Activated CD8-positive, alpha-beta memory T cell treated with anti-CD3 and anti-CD28 coated beads for 48 hours (primary cell): ENCODE data around the gene PRMT6.
A peak's percentile ranks its signal among the peaks of the same experiment; 100 is the strongest.
"Not testable (repeated sequence)": the region's sequence is repeated elsewhere in the genome, so short reads cannot be mapped to it uniquely, and the experiment has no call there.

Experiments used
- DNase-seq, 3 experiments: peaks; one replicate each; pipeline ENCODE4 v3.0.0-alpha.2; 2020; ENCODE audit warnings: low read depth in 2 of 3, low spot score in 2 of 3

The PRMT6 gene

DNA sequence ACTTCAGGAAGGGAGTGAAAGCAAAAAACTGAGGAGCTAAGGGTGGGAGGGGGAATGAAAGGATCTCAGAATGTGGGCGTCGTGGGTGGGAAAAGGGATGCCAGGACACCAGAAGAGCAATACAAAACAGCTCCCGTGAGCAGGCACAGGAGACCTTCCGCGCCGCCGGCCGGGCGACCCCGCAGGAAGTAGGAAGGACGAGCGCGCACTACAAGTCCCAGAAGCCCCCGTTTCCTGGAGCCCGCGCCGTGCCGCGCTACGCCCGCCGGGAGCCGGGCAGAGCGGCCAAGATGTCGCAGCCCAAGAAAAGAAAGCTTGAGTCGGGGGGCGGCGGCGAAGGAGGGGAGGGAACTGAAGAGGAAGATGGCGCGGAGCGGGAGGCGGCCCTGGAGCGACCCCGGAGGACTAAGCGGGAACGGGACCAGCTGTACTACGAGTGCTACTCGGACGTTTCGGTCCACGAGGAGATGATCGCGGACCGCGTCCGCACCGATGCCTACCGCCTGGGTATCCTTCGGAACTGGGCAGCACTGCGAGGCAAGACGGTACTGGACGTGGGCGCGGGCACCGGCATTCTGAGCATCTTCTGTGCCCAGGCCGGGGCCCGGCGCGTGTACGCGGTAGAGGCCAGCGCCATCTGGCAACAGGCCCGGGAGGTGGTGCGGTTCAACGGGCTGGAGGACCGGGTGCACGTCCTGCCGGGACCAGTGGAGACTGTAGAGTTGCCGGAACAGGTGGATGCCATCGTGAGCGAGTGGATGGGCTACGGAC, at the start of gene PRMT6:
Gene PRMT6, plus strand, starts transcription at position 249 of the 771 bp plus-strand sequence. Its CDS starts 42 bp downstream, at position 291.
- peak; percentile 54 to 67 (median 66) for DNase-seq

- no peak for DNase-seq
Measured at GRCh38 chr1:107009281-107009680, 47.2 kb upstream of the PRMT6 start.

GRCh38 chr1:107010582-107010981, 45.9 kb upstream of the PRMT6 start:
- no peak for DNase-seq

- DNase-seq: no peak
Measured at GRCh38 chr1:107016376-107016978, 40.0 kb upstream of the PRMT6 start.

- no peak for DNase-seq
Measured at GRCh38 chr1:107018445-107018844, 38.0 kb upstream of the PRMT6 start.

DNA sequence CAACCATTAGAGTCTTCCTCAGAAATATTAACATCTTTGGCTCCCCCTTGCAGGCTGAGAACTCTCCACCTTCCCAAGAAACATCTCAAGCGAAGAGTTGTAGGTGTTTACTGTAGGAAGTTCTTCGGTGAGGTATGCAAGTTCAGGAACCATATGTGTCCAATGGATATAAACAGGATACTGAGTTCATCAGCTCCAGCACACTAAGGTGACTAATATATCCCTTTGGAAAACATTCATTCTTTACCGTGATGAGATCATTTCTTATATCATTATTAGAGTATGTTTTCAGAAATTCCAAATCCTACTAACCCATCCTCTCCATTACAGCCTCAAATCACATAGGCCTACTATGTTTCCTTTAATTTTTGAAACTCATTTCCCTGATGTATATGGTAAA, 37.3 kb upstream of the PRMT6 start:
- DNase-seq: no peak

DNA sequence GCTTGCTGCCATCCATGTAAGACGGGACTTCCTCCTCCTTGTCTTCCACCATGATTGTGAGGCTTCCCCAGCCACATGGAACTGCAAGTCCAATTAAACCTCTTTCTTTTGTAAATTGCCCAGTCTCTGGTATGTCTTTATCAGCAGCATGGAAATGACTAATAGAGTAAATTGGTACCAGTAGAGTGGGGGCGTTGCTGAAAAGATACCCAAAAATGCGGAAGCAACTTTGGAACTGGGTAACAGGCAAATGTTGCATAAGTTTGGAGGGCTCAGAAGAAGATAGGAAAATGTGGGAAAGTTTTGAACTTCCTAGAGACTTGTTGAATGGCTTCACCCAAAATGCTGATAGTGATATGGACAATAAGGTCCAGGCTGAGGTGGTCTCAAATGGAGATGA, 17.6 kb upstream of the PRMT6 start:
- not testable (repeated sequence) for DNase-seq

- not testable (repeated sequence) for DNase-seq
Measured at GRCh38 chr1:107044310-107045220, 11.9 kb upstream of the PRMT6 start.

- no peak for DNase-seq
Measured at GRCh38 chr1:107047602-107048001, 8.9 kb upstream of the PRMT6 start.

DNA sequence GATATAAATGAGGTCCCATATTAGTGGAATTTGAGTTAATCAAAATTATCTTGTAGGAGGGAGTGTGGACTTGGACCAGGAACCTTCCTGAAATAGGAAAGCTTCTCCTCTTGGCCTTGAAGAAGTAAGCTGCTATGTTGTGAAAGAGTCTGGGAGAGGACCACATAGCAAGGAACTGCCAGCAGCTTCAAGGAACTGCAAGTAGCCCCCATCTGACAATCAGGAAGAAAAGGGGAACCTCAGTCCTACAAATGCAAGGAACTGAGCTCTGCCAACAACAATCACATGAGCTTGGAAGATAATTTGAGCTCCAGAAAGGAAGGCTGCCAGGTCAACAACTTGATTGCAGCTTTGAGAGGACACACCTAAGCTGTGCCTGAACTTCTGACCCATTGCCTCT, 8.2 kb upstream of the PRMT6 start:
- DNase-seq: no peak

DNA sequence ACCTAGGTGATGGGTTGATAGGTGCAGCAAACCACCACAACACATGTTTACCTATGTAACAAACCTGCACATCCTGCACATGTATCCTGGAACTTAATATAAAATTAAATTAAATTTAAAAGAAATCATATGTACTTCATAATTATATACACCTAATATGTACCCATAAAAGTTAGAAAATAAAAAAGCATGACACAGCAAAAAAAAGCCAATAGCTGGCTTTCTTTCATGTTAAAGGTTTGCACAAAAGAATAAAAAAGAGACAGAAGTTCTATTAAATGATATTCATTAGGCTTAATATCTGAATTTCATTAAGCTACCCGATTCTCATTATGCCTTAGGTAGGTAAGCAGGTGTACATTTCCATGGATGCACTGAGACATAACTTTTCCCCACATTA, 5.2 kb upstream of the PRMT6 start:
- no peak for DNase-seq

DNA sequence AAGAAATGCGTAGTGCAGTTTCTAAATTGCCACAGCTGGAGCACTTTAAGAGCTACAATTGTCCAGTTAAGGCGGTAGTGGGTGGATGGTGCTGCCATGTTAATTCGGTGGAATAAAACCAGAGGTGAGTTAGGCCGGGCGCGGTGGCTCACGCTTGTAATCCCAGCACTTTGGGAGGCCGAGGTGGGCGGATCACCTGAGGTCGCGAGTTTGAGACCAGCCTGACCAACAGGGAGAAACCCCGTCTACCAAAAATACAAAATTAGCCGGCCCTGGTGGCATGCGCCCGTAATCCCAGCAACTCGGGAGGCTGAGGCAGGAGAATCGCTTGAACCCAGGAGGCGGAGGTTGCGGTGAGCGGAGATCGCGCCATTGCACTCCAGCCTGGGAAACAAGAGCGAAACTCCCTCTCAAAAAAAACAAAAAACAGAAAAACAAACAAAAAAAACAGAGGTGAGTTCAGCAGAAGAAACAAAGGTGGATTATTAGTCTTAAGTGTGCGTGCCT, 502 bp upstream of the PRMT6 start:
- not testable (repeated sequence) for DNase-seq

DNA sequence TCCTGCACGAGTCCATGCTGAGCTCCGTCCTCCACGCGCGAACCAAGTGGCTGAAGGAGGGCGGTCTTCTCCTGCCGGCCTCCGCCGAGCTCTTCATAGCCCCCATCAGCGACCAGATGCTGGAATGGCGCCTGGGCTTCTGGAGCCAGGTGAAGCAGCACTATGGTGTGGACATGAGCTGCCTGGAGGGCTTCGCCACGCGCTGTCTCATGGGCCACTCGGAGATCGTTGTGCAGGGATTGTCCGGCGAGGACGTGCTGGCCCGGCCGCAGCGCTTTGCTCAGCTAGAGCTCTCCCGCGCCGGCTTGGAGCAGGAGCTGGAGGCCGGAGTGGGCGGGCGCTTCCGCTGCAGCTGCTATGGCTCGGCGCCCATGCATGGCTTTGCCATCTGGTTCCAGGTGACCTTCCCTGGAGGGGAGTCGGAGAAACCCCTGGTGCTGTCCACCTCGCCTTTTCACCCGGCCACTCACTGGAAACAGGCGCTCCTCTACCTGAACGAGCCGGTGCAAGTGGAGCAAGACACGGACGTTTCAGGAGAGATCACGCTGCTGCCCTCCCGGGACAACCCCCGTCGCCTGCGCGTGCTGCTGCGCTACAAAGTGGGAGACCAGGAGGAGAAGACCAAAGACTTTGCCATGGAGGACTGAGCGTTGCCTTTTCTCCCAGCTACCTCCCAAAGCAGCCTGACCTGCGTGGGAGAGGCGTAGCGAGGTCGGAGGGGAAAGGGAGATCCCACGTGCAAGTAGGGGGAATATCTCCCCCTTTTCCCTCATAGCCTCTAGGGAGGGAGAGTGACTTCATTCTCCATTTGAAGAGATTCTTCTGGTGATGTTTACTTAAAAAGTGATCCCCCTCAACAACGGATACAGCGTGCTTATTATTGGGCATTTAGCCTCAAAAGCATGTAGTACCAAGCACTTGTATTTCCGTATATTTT, 991 bp downstream of the PRMT6 start:
- peak; percentile 10 to 40 (median 25) for DNase-seq

DNA sequence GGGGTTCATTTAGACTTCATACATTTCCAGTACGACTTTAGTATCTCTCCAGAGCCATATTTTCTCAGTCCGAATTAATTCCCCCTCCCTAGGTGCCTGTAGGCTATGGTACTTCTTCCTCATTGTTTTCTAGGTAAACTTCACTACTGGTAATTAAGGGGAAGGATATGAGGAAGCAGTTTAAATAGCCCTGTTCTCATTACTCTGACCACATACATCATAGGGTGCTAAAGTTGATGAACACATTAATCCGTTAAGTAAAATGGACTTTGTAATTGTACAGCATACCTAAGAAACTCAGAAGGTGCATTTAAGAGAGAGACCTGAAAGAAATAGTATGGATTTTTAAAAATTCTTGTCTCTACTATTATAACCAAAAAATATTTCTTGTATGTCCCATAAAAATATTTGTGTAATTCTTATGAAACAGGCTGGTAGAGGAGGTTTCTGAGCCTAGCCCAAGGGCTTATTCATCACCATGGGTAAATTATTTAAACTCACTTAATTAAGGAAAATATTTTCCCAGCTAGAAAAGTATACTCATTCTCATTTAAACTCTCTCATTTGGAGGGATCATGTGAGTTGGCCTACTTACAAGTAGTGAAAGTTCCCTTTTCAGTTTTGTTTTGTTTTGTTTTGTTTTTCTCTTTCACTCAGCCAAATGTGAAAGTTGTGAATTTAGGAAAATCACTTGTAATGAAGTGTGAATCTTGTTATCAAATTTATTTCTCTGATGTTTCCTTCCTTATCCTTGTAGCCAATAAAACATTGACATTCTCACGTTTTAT, 2.0 kb downstream of the PRMT6 start:
- no peak for DNase-seq

DNA sequence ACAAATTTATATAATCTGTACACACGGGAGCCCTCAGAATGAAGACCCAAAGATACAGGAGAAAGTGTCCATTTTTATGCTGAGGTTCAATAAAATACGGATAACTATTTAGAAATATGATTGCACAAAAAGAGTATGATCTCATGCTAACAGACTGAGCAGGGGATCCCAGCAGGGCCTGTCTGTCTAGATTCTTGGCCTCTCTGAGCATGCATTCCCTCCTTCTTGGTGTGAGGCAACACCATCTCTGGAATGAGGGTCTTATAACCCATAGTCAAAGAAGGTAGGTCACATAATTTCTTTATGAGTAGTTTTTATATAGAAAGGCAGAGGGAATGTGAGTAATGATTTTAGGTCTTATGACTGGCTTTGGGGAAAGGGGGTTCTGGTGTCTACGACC, 5.4 kb downstream of the PRMT6 start:
- DNase-seq: no peak

- DNase-seq: no peak
Measured at GRCh38 chr1:107073493-107073892, 17.0 kb downstream of the PRMT6 start.

DNA sequence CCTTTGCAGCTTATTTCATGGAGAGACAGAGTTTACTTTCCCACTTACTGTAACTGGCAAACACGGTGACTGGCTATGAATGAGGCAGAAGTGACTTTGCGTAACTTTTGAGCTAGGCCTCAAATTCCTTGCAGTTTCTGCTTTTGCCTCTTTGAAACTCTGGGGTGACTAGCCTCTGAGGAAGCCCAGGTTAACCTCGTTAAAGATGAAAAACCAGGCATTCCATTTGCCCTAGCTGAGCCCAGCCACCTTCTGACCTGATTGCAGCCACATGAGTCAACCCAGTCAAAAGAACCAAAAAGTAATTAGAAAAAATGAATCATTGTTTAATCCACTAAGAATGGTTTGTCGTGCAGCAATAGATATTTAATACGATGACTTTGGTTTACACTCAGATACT, 20.4 kb downstream of the PRMT6 start:
- DNase-seq: no peak

DNA sequence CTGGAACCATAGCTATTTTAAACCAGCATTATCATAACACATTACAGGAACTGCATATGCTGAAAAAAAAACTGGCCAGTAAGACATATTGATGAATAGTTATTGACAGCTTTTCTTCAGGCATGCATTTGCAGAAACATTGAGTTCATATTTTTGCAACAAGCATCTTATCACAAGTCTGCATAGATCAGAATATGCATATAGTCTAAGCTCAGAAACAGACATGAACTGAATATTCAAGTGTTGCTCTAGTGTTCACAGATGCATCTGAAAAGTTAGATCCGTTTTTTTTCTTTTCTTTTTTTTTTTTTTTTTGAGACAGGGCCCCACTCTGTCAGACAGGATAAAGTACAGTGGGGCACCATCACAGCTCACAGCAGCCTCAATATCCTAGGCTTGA, 22.8 kb downstream of the PRMT6 start:
- DNase-seq: no peak

DNA sequence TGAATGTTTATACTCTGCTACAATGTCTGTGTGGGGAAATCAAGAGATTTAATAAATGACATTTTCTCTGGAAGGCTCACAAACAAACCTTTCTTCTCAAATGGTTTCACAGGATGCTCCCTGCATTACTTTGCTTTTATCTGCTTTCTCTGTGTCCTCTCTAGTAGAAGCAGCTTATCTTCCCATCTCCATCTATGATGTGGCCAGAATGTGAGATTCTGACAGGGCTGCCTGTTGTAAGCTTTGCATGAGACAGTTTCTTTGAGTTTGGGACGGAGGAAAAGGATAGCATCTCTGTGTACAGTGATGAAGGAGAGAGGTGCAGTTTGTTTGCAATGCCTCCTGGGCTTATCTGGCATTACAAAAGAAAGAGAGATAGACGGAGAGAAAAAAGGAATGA, 24.6 kb downstream of the PRMT6 start:
- no peak for DNase-seq

DNA sequence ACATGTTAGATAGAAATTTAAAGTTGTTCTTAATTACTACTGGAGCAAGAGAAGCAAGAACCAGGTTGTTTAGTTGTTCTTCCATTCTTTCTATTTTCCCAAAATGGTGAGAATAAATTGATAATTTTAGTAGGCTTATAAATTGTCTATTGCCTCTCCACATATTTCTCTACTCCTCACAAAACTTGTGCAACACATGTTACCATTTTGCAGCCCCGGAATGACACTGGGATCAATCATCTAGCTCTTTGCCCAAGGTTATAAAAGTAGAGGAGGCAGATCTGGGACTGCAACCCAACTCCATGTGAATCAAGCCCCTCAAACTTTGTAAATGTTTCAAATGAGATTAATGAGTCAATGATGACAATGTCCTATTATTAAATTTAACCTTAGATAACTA, 34.9 kb downstream of the PRMT6 start:
- no peak for DNase-seq
